KBM-7 (cell line): Measurements from ENCODE around the gene MEI1.
"Not testable (repeated sequence)": the region's sequence is repeated elsewhere in the genome, so short reads cannot be mapped to it uniquely, and the experiment has no call there.

ENCODE experiments used
- DNase-seq: peaks from one replicate; pipeline ENCODE4 v3.0.0-alpha.2; 2015
- in situ Hi-C: fragments of 300-500 bp; cut with MboI; formaldehyde crosslinking; loops from 2 replicates; pipeline ENCODE4 v1.14.3; 2020; ENCODE audit warnings: low sequenced_read_pairs, low pct_unique_long_range_greater_than_20kb, mixed read lengths

MEI1 gene

GRCh38 chr22:41674846-41675340, 24.4 kb upstream of the MEI1 start:
- in situ Hi-C loops = no loop called here

GRCh38 chr22:41676134-41676533, 23.2 kb upstream of the MEI1 start:
- in situ Hi-C loops = no loop called here
- DNase-seq = no peak

More at GRCh38 chr22:41674846-41675340, 24.4 kb upstream of the MEI1 start:
- DNase-seq = no peak

- in situ Hi-C loops = no loop called here
- DNase-seq = no peak
Measured at GRCh38 chr22:41681616-41682015, 17.7 kb upstream of the MEI1 start.

GRCh38 chr22:41682033-41682807, 17.1 kb upstream of the MEI1 start:
- no peak for DNase-seq
- in situ Hi-C loops = no loop called here

GRCh38 chr22:41683052-41683451, 16.3 kb upstream of the MEI1 start:
- in situ Hi-C loops = no loop called here
- no peak for DNase-seq

GRCh38 chr22:41683616-41684015, 15.7 kb upstream of the MEI1 start:
- DNase-seq = no peak

GRCh38 chr22:41684194-41684593, 15.1 kb upstream of the MEI1 start:
- in situ Hi-C loops = no loop called here
- DNase-seq = no peak

More at GRCh38 chr22:41683616-41684015, 15.7 kb upstream of the MEI1 start:
- in situ Hi-C loops = no loop called here

- DNase-seq, in situ Hi-C loops: not testable (repeated sequence)
Measured at GRCh38 chr22:41686890-41687289, 12.4 kb upstream of the MEI1 start.

GRCh38 chr22:41687901-41688364, 11.4 kb upstream of the MEI1 start:
- in situ Hi-C loops = no loop called here
- peak; percentile 64 for DNase-seq

GRCh38 chr22:41688365-41689211, 10.7 kb upstream of the MEI1 start, which contains the start of gene SNU13:
Gene SNU13, minus strand, starts transcription at chr22:41688867. Its CDS starts 71 bp downstream, at chr22:41688796.
- peak; percentile 94 for DNase-seq
- in situ Hi-C loops = no loop called here

GRCh38 chr22:41690476-41690875, 8.8 kb upstream of the MEI1 start:
- in situ Hi-C loops = no loop called here
- no peak for DNase-seq

- in situ Hi-C loops = no loop called here
- no peak for DNase-seq
Measured at GRCh38 chr22:41695211-41695610, 4.1 kb upstream of the MEI1 start.

- DNase-seq = no peak
- in situ Hi-C loops = no loop called here
Measured at GRCh38 chr22:41696703-41697102, 2.6 kb upstream of the MEI1 start.

- in situ Hi-C loops = no loop called here
- DNase-seq = peak; percentile 95
Measured at GRCh38 chr22:41697126-41697775, 2.1 kb upstream of the MEI1 start.

GRCh38 chr22:41700108-41700364, 733 bp downstream of the MEI1 start:
- in situ Hi-C loops = no loop called here
- no peak for DNase-seq

GRCh38 chr22:41702763-41703162, 3.5 kb downstream of the MEI1 start:
- DNase-seq = no peak

GRCh38 chr22:41709341-41709740, 10.0 kb downstream of the MEI1 start:
- in situ Hi-C loops = no loop called here
- no peak for DNase-seq

More at GRCh38 chr22:41702763-41703162, 3.5 kb downstream of the MEI1 start:
- in situ Hi-C loops = no loop called here

GRCh38 chr22:41713004-41713403, 13.7 kb downstream of the MEI1 start:
- DNase-seq = no peak
- in situ Hi-C loops = no loop called here

GRCh38 chr22:41722496-41722895, 23.2 kb downstream of the MEI1 start:
- in situ Hi-C loops = no loop called here
- DNase-seq = no peak
